KOPT-K1 (cell line): ENCODE results near the gene ATOH8.
"Not testable (repeated sequence)": the region's sequence is repeated elsewhere in the genome, so short reads cannot be mapped to it uniquely, and the experiment has no call there.

Source experiments
- H3K27ac ChIP-seq: fragments of 200-600 bp; sonication (generic); 2 replicates; pipeline ENCODE4 v1.5.1; 2016; ENCODE audit warnings: antibody characterized with exemption, mild to moderate bottlenecking, low read depth, low read length; ENCODE audit not compliant: poor library complexity, severe bottlenecking
- H3K36me3 ChIP-seq: fragments of 200-600 bp; sonication (generic); 2 replicates; pipeline ENCODE4 v1.5.1; 2017; ENCODE audit warnings: antibody characterized with exemption, mild to moderate bottlenecking, low read length, moderate library complexity; ENCODE audit not compliant: insufficient read depth
- H3K9me3 ChIP-seq: fragments of 200-600 bp; sonication (generic); 2 replicates; pipeline ENCODE4 v1.5.1; 2017; ENCODE audit warnings: antibody characterized with exemption, low read length, mild to moderate bottlenecking; ENCODE audit not compliant: insufficient read depth, poor library complexity, severe bottlenecking

ATOH8 gene

GRCh38 chr2:85811180-85812093, 57.6 kb downstream of the ATOH8 start:
- Histone ChIP-seq H3K9me3 (no peaks in the 10 kb centered on the region), H3K27ac (no peak overlapping the region), H3K36me3 (no peaks in the 10 kb centered on the region)

GRCh38 chr2:85812094-85812735, 58.4 kb downstream of the ATOH8 start:
- H3K27ac ChIP-seq: no peak overlapping the region
- H3K9me3 ChIP-seq: no peaks in the 10 kb centered on the region
- no peaks in the 10 kb centered on the region for H3K36me3 ChIP-seq

- H3K27ac ChIP-seq: no peak overlapping the region
- no peaks in the 10 kb centered on the region for H3K36me3 ChIP-seq
- H3K9me3 ChIP-seq: no peaks in the 10 kb centered on the region
These were observed 59.6 kb downstream of the ATOH8 start for GRCh38 chr2:85813211-85813981.

- no peak overlapping the region for H3K27ac ChIP-seq
- no peaks in the 10 kb centered on the region for H3K36me3 ChIP-seq
- H3K9me3 ChIP-seq: no peaks in the 10 kb centered on the region
These were observed 60.4 kb downstream of the ATOH8 start for GRCh38 chr2:85813982-85814801.

- no peak overlapping the region for H3K27ac ChIP-seq
- H3K36me3 ChIP-seq: no peaks in the 10 kb centered on the region
- no peaks in the 10 kb centered on the region for H3K9me3 ChIP-seq
These were observed 61.2 kb downstream of the ATOH8 start for GRCh38 chr2:85814802-85815550.

GRCh38 chr2:85819811-85820510, 66.2 kb downstream of the ATOH8 start:
- Histone ChIP-seq H3K9me3 (no peaks in the 10 kb centered on the region), H3K36me3 (no peaks in the 10 kb centered on the region), H3K27ac (no peak overlapping the region)

- Histone ChIP-seq H3K27ac (no peak overlapping the region), H3K36me3 (no peaks in the 10 kb centered on the region), H3K9me3 (no peaks in the 10 kb centered on the region)
These were observed 69.0 kb downstream of the ATOH8 start for GRCh38 chr2:85822766-85823165.

GRCh38 chr2:85823951-85824350, 70.2 kb downstream of the ATOH8 start:
- Histone ChIP-seq H3K27ac (no peak overlapping the region), H3K9me3 (no peaks in the 10 kb centered on the region), H3K36me3 (no peaks in the 10 kb centered on the region)

- Histone ChIP-seq H3K9me3 (no peaks in the 10 kb centered on the region), H3K36me3 (no peaks in the 10 kb centered on the region), H3K27ac (peak overlapping the region; percentile 74)
These were observed 73.4 kb downstream of the ATOH8 start for GRCh38 chr2:85826990-85827878.

GRCh38 chr2:85827879-85828569, 74.2 kb downstream of the ATOH8 start:
- Histone ChIP-seq H3K27ac (peak overlapping the region; percentile 74), H3K9me3 (no peaks in the 10 kb centered on the region)

GRCh38 chr2:85828725-85829124, 74.9 kb downstream of the ATOH8 start:
- Histone ChIP-seq H3K36me3 (no peaks in the 10 kb centered on the region), H3K27ac (no peak overlapping the region), H3K9me3 (no peaks in the 10 kb centered on the region)

More at GRCh38 chr2:85827879-85828569, 74.2 kb downstream of the ATOH8 start:
- H3K36me3 ChIP-seq: no peaks in the 10 kb centered on the region

- H3K36me3 ChIP-seq, H3K9me3 ChIP-seq, H3K27ac ChIP-seq: not testable (repeated sequence)
These were observed 75.6 kb downstream of the ATOH8 start for GRCh38 chr2:85829394-85829793.
